Measurements from ENCODE around the gene UGT1A1.

DNA sequence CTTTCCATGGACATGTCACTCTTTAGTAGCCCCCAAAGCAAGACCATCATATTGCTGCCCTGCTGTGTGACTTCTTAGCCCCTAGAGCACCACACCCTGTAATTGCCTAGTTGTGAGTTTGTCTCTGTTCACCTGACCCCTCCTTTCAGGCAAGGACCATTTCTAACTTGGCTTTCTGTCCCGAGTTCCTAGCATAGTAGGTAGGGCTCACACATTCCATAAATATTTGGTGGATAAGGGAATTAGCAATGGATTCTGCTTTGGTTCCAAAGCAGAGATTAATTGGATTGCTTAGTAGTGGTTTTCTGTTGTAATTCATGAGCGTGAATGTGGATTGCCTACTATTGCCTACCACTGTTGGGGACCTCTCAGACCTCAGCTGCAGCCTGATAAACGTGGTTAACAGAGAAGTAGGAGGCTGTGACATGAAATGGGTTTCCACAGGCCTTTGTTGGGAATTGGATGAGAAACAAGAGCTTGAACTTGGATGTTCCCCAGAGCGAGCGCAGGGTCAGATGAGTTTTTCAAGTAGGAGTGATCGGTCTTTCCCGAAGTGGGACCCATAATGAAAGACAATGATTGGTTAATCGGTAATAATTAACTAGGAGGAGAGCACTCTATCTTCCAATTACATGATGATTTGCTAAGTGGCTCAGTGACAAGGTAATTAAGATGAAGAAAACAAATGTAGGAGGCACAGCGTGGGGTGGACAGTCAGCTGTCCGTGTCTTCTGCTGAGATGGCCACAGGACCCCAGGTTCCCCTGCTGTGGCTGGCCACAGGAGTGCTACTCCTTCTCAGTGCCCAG, 13.4 kb upstream of the UGT1A1 start:
- TF ChIP-seq EZH2 (IDR thresholded peaks at IDR 0.05; ENCODE audit: insufficient read depth, poor library complexity, severe bottlenecking) (no peak), EZH2phosphoT487 (IDR thresholded peaks at IDR 0.05; ENCODE audit: insufficient read depth, low read depth) (no peak)

All from GM23248 (cell line).